GM12878 (cell line): ENCODE measurements around the gene SLC22A31. TPM values are rescaled to one million over a fixed set of nuclear protein-coding genes. Genes with fewer than 3 reads are reported as not detected.

Experiments
- ATF7 ChIP-seq: fragments of 450-650 bp; IDR thresholded peaks from 2 replicates; pipeline ENCODE4 v1.6.1; 2016; ENCODE audit warnings: low read depth, mild to moderate bottlenecking
- BMI1 ChIP-seq: fragments of 450-650 bp; IDR thresholded peaks from 2 replicates; pipeline ENCODE4 v1.6.1; 2016; ENCODE audit warnings: mild to moderate bottlenecking, moderate library complexity, borderline replicate concordance
- DPF2 ChIP-seq: fragments of 450-650 bp; IDR thresholded peaks from 2 replicates; pipeline ENCODE4 v1.6.1; 2017; ENCODE audit warnings: mild to moderate bottlenecking
- EED ChIP-seq: sonication (generic); IDR thresholded peaks from 2 replicates; pipeline ENCODE4 v1.6.1; 2016; ENCODE audit warnings: antibody characterized with exemption, low read depth
- EP300 ChIP-seq, 2 experiments: fragments of 150-350 bp in 1 of 2; IDR thresholded peaks; 2 replicates each; pipeline ENCODE4 v1.6.1; 2011 to 2012; ENCODE audit warnings: low read depth in 2 of 2, low read length in 2 of 2, borderline replicate concordance in 1 of 2, improper control_type of control experiment in 1 of 2, inconsistent platforms in 1 of 2; ENCODE audit not compliant: control insufficient read depth in 1 of 2
- ESRRA ChIP-seq: IDR thresholded peaks from 2 replicates; pipeline ENCODE4 v1.6.1; 2012; ENCODE audit warnings: mild to moderate bottlenecking, low read length, improper control_type of control experiment
- ETV6 ChIP-seq, 2 experiments: fragments of 450-650 bp in 1 of 2; IDR thresholded peaks in 1 of 2; conservative IDR thresholded peaks in 1 of 2; 2 replicates each; pipeline ENCODE4 v1.6.1; 2014; ENCODE audit warnings: antibody characterized with exemption in 1 of 2, borderline replicate concordance in 1 of 2, low read depth in 1 of 2, mild to moderate bottlenecking in 1 of 2, moderate library complexity in 1 of 2
- FOXK2 ChIP-seq: fragments of 450-650 bp; IDR thresholded peaks from 2 replicates; pipeline ENCODE4 v1.6.1; 2017; ENCODE audit warnings: mild to moderate bottlenecking, moderate library complexity
- HCFC1 ChIP-seq: fragments of 150-350 bp; IDR thresholded peaks from 2 replicates; pipeline ENCODE4 v1.6.1; 2014; ENCODE audit warnings: low read length
- IKZF2 ChIP-seq, 2 experiments: fragments of 450-650 bp; IDR thresholded peaks; 2 replicates each; pipeline ENCODE4 v1.6.1; 2017; ENCODE audit warnings: mild to moderate bottlenecking in 2 of 2, moderate library complexity in 2 of 2
- JUND ChIP-seq: IDR thresholded peaks from 2 replicates; pipeline ENCODE4 v1.6.1; 2012; ENCODE audit warnings: low read depth, mild to moderate bottlenecking, low read length, improper control_type of control experiment, moderate library complexity
- KDM1A ChIP-seq: fragments of 200-600 bp; sonication (generic); IDR thresholded peaks from 2 replicates; pipeline ENCODE4 v1.6.1; 2016; ENCODE audit warnings: borderline replicate concordance
- KLF5 ChIP-seq: fragments of 450-650 bp; IDR thresholded peaks from 2 replicates; pipeline ENCODE4 v1.6.1; 2014; ENCODE audit warnings: mild to moderate bottlenecking; ENCODE audit not compliant: partially characterized antibody
- MYB ChIP-seq: fragments of 150-350 bp; IDR thresholded peaks from 2 replicates; pipeline ENCODE4 v1.6.1; 2014; ENCODE audit warnings: mild to moderate bottlenecking, low read depth, low read length, borderline replicate concordance
- RB1 ChIP-seq: fragments of 450-650 bp; formaldehyde crosslinking; IDR thresholded peaks from 2 replicates; pipeline ENCODE4 v1.6.1; 2017; ENCODE audit warnings: mild to moderate bottlenecking, borderline replicate concordance
- RELA ChIP-seq: fragments of 450-650 bp; IDR thresholded peaks from 2 replicates; pipeline ENCODE4 v1.8.0; 2014; ENCODE audit warnings: borderline replicate concordance; ENCODE audit not compliant: partially characterized antibody
- SIN3A ChIP-seq: IDR thresholded peaks from 2 replicates; pipeline ENCODE4 v1.6.1; 2012; ENCODE audit warnings: low read depth, low read length, improper control_type of control experiment
- STAT1 ChIP-seq: fragments of 450-650 bp; conservative IDR thresholded peaks from 2 replicates; pipeline ENCODE4 v1.6.1; 2014; ENCODE audit warnings: antibody characterized with exemption, mild to moderate bottlenecking
- TCF3 ChIP-seq: IDR thresholded peaks from 2 replicates; pipeline ENCODE4 v1.6.1; 2012; ENCODE audit warnings: low read depth, mild to moderate bottlenecking, low read length, borderline replicate concordance; ENCODE audit not compliant: insufficient read depth
- YY1 ChIP-seq: IDR thresholded peaks from 2 replicates; pipeline ENCODE4 v1.6.1; 2011; ENCODE audit warnings: low read depth, mild to moderate bottlenecking, low read length
- ZNF274 ChIP-seq: IDR thresholded peaks from one replicate; pipeline ENCODE4 v1.8.0; 2011; ENCODE audit not compliant: insufficient read length, insufficient read depth
- polyA plus RNA-seq, 11 experiments: library from polyadenylated mRNA; depleted of rRNA in 4 of 11; unstranded in 6 of 11; stranded (reverse) in 5 of 11; fragments of >200 nt; fragmentation: Nextera tagmentation in 4 of 11; fragmentation: Illumina TruSeq in 1 of 11; extraction: Ambion mirVana in 4 of 11; extraction: Trizol in 1 of 11; gene quantifications; 1 replicate in 1 of 11; 2 replicates in 10 of 11; pipeline versions ENCODE4 v1.2.1 to v1.2.3, GENCODE V29; 2011 to 2016; ENCODE audit warnings: inconsistent platforms in 2 of 11, missing spikeins in 2 of 11, low read depth in 1 of 11
- total RNA-seq, 4 experiments: library from RNA; depleted of rRNA in 3 of 4; stranded (reverse); fragments of >200 nt in 3 of 4; fragmentation: Illumina TruSeq in 1 of 4; extraction: Trizol in 1 of 4; gene quantifications; 2 replicates each; pipeline versions ENCODE4 v1.2.1 to v1.2.3, GENCODE V29; 2013 to 2021
- TF ChIP-seq, protein P1 (sequence below): fragments of 450-650 bp; formaldehyde crosslinking; IDR thresholded peaks from 2 replicates; pipeline ENCODE4 v1.5.0; 2022; ENCODE audit warnings: mild to moderate bottlenecking, missing genetic modification characterization
- TF ChIP-seq, protein P2 (sequence below): fragments of 450-650 bp; formaldehyde crosslinking; IDR thresholded peaks from 2 replicates; pipeline ENCODE4 v1.4.0; 2020; ENCODE audit warnings: mild to moderate bottlenecking, moderate library complexity
- TF ChIP-seq, protein P3 (sequence below): IDR thresholded peaks from 2 replicates; pipeline ENCODE4 v1.6.1; 2011; ENCODE audit warnings: mild to moderate bottlenecking, low read depth, low read length, moderate library complexity; ENCODE audit not compliant: insufficient replicate concordance

The SLC22A31 gene
- total and polyA plus RNA-seq, 10 of the 15 experiments (the other 5 are each of a cell fraction or from before 2014, with no cell fraction given): 0.13 to 0.24 (median 0.23) TPM; not detected in 7

DNA sequence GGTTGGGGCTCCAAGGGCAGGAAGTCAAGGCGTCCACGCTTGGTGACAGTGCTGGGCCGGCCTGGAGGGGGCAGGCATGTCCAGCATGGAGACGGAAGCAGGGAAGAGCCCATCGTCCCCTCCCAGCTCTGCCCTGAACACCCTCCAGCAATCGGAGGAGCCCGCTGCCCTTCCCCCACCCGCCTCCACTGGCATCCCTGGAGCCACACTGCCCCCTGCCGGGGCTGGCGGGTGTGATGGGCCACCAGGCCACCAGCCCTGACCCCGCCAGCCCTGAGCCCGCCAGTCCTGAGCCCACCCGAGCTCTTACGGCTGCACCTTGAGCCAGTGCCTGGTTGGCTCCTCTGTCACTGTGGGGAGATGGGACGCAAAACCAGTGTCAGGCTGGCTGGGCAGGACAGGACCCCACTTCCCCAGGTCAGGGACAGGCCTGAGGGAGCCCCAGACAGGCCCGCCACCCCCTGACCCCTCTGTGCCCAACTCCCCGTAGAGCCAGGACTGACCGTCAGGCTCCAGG lies 32.9 kb downstream of the SLC22A31 start (continued):
- TF ChIP-seq STAT1: peak; percentile 54; the same call in 1 of the 2 replicates
- TF ChIP-seq, protein P1, sequence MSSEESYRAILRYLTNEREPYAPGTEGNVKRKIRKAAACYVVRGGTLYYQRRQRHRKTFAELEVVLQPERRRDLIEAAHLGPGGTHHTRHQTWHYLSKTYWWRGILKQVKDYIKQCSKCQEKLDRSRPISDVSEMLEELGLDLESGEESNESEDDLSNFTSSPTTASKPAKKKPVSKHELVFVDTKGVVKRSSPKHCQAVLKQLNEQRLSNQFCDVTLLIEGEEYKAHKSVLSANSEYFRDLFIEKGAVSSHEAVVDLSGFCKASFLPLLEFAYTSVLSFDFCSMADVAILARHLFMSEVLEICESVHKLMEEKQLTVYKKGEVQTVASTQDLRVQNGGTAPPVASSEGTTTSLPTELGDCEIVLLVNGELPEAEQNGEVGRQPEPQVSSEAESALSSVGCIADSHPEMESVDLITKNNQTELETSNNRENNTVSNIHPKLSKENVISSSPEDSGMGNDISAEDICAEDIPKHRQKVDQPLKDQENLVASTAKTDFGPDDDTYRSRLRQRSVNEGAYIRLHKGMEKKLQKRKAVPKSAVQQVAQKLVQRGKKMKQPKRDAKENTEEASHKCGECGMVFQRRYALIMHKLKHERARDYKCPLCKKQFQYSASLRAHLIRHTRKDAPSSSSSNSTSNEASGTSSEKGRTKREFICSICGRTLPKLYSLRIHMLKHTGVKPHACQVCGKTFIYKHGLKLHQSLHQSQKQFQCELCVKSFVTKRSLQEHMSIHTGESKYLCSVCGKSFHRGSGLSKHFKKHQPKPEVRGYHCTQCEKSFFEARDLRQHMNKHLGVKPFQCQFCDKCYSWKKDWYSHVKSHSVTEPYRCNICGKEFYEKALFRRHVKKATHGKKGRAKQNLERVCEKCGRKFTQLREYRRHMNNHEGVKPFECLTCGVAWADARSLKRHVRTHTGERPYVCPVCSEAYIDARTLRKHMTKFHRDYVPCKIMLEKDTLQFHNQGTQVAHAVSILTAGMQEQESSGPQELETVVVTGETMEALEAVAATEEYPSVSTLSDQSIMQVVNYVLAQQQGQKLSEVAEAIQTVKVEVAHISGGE (CRISPR knock-in tag): no peak
- no peak for TF ChIP-seq ETV6 (conservative IDR thresholded peaks at IDR 0.05 in 1 of 2, IDR thresholded peaks at IDR 0.05 in 1 of 2; ENCODE audit: borderline replicate concordance in 1 of 2, low read depth in 1 of 2)
- TF ChIP-seq MYB: no peak
- TF ChIP-seq IKZF2 (IDR thresholded peaks at IDR 0.05): no peak
- no peak for TF ChIP-seq SIN3A
- TF ChIP-seq RELA: peak; percentile 76
- TF ChIP-seq DPF2: 0 out of 2 replicates have a peak, but pooled peaks have one; percentile 53
- no peak for TF ChIP-seq ATF7
- peak in 1 of 2 experiments; percentile 28; a peak in 1 of 4 replicates for TF ChIP-seq EP300 (IDR thresholded peaks at IDR 0.05; ENCODE audit: borderline replicate concordance in 1 of 2, control insufficient read depth in 1 of 2, low read depth in 2 of 2, low read length in 2 of 2)
- TF ChIP-seq, protein P2, sequence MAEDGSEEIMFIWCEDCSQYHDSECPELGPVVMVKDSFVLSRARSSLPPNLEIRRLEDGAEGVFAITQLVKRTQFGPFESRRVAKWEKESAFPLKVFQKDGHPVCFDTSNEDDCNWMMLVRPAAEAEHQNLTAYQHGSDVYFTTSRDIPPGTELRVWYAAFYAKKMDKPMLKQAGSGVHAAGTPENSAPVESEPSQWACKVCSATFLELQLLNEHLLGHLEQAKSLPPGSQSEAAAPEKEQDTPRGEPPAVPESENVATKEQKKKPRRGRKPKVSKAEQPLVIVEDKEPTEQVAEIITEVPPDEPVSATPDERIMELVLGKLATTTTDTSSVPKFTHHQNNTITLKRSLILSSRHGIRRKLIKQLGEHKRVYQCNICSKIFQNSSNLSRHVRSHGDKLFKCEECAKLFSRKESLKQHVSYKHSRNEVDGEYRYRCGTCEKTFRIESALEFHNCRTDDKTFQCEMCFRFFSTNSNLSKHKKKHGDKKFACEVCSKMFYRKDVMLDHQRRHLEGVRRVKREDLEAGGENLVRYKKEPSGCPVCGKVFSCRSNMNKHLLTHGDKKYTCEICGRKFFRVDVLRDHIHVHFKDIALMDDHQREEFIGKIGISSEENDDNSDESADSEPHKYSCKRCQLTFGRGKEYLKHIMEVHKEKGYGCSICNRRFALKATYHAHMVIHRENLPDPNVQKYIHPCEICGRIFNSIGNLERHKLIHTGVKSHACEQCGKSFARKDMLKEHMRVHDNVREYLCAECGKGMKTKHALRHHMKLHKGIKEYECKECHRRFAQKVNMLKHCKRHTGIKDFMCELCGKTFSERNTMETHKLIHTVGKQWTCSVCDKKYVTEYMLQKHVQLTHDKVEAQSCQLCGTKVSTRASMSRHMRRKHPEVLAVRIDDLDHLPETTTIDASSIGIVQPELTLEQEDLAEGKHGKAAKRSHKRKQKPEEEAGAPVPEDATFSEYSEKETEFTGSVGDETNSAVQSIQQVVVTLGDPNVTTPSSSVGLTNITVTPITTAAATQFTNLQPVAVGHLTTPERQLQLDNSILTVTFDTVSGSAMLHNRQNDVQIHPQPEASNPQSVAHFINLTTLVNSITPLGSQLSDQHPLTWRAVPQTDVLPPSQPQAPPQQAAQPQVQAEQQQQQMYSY (CRISPR knock-in tag): no peak
- TF ChIP-seq FOXK2: no peak
- TF ChIP-seq ZNF274: no peak
- TF ChIP-seq KLF5: peak; percentile 46
- TF ChIP-seq, protein P3, sequence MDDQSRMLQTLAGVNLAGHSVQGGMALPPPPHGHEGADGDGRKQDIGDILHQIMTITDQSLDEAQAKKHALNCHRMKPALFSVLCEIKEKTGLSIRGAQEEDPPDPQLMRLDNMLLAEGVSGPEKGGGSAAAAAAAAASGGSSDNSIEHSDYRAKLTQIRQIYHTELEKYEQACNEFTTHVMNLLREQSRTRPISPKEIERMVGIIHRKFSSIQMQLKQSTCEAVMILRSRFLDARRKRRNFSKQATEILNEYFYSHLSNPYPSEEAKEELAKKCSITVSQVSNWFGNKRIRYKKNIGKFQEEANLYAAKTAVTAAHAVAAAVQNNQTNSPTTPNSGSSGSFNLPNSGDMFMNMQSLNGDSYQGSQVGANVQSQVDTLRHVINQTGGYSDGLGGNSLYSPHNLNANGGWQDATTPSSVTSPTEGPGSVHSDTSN: no peak
- 0 out of 2 replicates have a peak, but pooled peaks have one; percentile 45 for TF ChIP-seq TCF3
- TF ChIP-seq EED: 0 out of 2 replicates have a peak, but pooled peaks have one; percentile 48
- TF ChIP-seq KDM1A: no peak
- no peak for TF ChIP-seq JUND
- peak; percentile 87 for TF ChIP-seq RB1
- TF ChIP-seq YY1: peak; percentile 77
- no peak for TF ChIP-seq HCFC1
- TF ChIP-seq ESRRA: no peak
- no peak for TF ChIP-seq BMI1
